HG03196 (cell line): Measurements from ENCODE around the gene MUC5AC.

Source experiments
- ATAC-seq: cut with Tn5 transposase; IDR thresholded peaks from one replicate; pipeline ENCODE4 v1.9.1; 2021; ENCODE audit not compliant: unreplicated experiment

MUC5AC gene

DNA sequence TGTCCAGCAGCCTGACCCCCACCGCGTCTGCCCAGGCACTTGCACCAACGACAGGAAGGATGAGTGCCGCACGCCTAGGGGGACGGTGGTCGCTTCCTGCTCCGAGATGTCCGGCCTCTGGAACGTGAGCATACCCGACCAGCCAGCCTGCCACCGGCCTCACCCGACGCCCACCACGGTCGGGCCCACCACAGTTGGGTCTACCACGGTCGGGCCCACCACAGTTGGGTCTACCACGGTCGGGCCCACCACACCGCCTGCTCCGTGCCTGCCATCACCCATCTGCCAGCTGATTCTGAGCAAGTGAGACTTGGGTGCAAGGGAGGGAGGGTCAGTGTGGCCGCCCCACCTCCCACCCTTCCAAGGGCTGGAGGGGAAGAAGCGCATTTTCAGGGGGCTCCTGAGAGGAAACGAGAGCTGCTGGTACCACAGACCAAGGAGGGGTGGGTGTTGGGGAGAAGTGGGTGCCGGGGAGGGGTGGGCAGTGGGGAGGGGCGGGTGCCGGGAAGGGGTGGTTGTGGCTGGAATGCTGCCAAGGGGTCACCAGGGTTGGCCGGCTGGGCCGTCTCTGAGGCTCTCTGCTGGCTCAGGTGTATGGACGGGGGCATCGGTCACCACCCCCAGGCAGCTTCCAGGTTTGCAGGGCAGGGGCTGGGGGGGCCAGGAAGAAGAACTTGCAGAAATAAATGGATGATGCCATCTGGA is 37.4 kb downstream of the MUC5AC start:
- ATAC-seq, result no peak

DNA sequence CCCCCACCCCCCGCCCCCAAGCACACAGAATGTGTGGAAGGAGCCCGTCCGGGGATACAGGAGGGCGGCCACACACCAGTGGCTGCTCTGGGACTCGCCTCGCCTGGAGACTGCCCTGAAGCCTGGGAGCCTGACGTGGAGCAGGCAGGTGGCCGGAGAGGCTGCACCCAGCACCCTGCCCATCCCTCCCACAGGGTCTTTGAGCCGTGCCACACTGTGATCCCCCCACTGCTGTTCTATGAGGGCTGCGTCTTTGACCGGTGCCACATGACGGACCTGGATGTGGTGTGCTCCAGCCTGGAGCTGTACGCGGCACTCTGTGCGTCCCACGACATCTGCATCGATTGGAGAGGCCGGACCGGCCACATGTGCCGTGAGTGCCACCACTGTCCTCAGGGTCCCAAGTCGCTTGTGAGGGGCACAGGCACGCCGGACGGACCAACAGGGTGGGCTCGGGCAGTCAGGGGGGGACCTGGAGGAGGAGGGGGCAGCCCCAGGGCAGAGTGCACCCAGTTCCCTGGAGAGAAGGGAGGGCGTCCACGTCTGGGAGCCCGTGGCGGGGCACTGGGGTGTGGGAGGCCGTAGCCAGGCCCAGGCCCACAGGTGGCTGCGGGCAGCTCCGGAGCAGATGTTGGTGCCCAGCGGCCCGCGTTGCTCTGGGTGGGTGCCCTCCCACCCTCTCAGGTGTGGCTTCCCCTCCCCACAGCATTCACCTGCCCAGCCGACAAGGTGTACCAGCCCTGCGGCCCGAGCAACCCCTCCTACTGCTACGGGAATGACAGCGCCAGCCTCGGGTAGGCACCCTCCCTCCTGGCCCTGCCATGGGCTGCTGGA is 38.1 kb downstream of the MUC5AC start:
- ATAC-seq, result no peak

DNA sequence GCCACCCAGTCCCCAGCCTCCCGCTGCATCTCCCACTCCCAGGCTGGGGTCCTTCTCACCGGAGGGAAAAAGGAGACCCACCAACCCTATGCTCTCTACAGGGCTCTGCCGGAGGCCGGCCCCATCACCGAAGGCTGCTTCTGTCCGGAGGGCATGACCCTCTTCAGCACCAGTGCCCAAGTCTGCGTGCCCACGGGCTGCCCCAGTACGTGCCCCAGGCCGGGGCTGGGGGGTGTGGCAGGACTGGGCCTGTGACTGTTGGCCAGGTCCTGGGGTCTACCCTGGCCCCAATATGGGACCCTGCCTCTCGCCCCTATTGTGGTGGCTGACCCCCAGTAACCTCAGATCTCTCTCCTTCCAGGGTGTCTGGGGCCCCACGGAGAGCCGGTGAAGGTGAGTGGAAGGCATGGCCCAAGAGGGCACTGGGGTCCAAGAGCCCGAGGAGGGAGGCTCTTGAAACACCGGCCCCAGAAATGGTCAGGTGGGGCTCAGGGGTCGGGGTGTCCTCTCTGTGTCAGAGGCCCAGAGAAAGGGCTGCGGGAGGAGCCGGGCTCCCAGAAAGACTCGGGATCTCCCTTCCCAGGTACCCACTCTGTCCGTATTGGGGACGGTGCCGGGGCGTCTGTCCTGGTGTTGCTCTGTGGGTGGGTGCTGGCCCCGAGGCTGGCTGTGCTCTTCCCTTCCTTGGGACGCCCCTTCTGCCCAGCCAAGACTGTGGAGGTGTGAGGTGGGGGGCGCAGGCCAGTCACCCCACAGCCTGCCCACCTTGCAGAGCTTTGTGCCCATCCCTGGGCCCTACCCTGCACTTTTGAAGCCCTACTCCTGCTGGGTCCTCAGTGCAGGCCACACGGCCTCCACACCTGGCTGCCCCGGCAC is 39.0 kb downstream of the MUC5AC start:
- ATAC-seq, result no peak

DNA sequence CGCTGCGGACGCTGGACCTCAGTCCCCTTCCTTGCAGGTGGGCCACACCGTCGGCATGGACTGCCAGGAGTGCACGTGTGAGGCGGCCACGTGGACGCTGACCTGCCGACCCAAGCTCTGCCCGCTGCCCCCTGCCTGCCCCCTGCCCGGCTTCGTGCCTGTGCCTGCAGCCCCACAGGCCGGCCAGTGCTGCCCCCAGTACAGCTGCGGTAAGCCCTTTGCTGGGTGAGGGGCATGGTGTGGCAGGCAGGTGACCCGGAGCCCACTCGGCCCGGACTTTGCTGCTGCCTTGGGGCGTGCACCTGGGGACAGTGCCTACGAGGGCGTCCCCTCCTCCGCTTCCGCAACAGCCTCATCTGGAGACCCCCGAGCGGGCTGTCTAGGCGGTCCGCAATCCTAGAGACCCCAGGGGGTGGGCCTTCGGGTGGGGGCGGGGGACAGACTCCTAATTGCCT is 39.7 kb downstream of the MUC5AC start:
- no peak for ATAC-seq

DNA sequence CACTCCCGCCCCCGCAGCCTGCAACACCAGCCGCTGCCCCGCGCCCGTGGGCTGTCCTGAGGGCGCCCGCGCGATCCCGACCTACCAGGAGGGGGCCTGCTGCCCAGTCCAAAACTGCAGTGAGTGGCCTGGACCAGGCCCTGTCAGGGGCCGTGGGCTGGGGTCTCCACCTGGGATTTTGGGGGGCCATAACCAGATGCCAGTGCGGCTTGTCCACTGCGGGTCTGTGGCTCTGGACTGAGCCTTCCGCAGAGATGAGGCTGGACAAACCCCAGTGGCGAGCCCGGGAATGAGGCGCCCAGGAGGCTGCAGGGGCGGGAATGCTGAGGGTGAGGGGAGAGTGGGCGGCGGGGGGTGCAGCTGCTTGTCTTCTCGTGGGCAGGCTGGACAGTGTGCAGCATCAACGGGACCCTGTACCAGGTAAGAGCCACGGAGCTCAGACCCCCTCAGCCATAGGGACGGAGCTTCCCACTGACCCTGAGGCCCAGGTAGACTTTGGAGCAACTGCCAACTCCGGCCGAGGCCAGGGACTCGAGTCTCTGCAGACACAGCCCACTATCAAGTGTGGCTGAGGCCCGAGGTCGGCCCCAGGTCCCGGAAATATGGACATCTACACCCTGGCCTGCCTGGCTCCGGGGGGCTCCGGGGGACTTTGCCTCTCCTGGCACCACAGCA is 40.3 kb downstream of the MUC5AC start:
- ATAC-seq, result no peak

DNA sequence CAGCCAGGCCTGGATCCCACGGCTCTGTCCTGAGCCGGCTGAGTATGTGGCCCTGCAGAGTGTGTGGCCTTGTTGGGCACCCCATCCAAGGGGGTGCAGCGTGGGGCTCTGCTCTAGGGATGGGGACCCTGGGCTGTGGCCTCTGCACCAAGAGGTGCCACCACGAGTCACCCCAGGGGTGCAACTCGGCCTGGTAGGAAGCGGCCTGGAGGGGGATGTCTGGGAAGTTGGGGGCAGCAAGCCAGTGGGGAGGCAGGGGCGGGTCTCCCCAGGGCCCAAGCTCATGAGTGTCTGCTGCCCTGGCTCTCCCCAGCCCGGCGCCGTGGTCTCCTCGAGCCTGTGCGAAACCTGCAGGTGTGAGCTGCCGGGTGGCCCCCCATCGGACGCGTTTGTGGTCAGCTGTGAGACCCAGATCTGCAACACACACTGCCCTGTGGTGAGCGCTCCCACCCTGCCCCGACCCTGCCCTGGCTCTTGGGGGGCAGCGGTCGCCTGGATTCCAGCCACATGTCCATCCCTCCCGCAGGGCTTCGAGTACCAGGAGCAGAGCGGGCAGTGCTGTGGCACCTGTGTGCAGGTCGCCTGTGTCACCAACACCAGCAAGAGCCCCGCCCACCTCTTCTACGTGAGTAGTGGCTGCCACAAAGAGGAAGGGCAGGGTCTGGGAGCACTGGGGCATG is 40.9 kb downstream of the MUC5AC start:
- ATAC-seq, result no peak

DNA sequence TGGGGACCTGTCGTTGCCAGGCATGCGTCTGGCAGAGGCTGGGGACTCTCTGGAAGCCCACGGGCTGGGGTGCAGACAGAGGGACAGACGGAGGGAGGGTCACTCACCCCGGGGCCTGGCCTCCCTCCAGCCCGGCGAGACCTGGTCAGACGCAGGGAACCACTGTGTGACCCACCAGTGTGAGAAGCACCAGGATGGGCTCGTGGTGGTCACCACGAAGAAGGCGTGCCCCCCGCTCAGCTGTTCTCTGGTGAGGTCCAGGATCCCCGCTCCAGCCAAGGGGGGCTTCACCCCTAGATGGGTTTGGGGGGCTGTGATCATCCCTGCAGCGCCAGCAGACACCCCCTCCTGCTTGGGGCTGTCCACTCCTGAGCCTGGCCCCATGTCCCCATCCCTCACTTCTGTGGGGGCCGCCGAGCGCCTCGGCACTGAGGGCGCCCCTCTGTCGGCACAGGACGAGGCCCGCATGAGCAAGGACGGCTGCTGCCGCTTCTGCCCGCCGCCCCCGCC is 41.5 kb downstream of the MUC5AC start:
- no peak for ATAC-seq

DNA sequence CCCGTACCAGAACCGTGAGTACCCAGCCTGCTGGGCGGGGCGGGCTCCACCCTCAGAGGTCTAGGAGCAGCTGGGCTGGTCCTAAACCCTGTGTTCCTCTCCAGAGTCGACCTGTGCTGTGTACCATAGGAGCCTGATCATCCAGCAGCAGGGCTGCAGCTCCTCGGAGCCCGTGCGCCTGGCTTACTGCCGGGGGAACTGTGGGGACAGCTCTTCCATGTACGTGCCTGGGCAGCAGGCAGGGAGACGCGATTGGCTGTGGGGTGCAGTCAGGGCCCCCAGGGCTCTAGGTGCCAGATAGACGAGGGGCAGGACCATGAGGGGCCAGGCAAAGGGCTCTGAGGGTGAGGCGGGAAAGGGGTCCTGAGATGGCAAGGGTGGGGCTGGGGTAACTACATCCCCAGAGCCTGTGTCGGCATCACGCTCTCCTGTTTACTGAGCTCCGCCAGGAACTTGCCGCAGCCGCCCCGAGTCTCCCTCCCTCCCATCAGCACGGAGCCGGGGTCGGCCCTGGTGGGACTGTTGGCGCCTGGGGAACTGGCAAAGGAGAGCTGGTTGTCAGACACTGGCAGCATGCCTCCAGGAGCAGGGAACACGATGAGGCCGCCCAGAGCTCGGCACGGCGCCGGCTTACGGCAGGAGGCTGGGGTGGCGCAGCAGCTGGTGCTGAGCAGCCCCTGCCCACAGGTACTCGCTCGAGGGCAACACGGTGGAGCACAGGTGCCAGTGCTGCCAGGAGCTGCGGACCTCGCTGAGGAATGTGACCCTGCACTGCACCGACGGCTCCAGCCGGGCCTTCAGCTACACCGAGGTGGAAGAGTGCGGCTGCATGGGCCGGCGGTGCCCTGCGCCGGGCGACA is 42.2 kb downstream of the MUC5AC start:
- ATAC-seq, result no peak

DNA sequence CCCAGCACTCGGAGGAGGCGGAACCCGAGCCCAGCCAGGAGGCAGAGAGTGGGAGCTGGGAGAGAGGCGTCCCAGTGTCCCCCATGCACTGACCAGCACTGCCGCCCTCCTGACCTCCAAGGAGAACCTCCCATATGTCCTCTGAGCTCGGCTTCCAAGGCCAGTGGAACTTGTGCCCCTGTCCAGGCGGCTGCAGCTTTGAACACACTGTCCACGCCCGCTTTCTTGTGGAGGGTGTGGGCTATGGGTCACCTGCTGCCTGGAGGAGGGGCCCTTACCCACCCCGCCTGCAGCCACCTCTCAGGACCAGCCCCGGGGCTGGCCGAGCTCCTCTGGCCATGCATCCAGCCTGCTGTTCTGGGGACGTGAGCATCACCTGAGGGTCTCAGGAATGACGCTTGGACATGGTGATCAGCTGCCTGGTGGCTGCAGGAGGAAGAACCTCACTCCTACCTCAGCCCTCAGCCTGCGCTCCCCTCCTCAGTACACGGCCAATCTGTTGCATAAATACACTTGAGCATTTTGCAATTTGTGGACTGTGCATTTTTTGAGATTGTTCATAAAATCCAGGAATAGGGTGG is 42.9 kb downstream of the MUC5AC start:
- no peak for ATAC-seq

DNA sequence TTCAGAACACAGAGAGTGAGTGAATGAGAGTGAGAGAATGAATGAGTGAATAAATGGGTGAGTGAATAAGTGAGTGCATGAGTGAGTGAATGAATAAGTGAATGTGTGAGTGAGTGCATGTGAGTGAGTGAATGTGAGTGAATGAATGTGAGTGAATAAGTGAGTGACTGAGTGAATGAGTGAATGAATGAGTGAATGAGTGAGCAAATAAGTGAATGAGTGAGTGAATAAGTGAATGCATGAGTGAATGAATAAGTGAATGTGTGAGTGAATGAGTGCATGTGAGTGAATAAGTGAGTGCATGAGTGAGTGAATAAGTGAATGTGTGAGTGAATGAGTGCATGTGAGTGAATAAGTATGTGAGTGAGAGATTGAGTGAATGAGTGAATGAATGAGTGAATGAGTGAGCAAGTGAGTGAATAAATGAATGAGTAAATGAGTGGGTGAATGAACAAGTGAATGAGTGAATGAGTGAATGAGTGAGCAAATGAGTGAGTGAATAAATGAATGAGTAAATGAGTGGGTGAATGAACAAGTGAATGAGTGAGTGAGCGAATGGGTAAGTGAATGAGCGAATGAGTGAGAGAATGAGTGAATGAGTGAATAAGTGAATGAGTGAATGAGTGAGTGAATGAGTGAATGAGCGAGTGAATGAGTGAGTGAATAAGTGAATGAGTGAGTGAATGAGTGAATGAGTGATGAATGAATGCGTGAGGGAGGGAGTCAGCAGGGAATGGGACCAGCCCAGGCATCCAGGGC is 43.8 kb downstream of the MUC5AC start:
- no peak for ATAC-seq

DNA sequence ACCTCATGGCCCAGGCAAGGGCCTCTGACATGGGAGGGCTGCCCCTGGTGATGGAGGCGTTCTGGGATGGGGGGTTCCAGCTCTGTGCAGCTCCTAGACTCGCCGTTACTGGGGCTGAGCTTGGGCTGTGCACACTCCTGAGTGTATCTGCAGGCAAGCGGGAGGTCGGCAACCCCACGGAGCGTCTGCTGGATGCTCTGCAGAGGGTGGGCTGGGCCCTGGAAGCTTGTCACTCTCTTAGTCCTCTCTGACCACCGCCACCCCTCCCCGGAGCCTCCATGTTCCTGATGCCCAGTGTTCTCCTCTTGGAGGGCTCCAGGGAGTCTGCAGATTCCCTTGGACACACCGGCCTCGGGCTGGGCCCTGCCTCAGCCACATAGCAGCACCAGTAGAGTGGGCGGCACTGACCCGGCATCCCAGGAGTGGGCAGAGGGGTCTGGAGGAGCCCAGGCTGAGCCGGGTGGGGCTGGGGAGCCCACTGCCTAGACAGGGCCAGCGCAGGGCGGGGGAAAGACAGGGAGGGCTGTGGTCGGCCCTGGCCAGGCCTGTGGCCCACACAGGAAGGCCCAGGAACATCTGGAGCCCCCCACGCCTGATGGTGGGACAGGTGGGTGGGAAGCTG is 44.5 kb downstream of the MUC5AC start:
- no peak for ATAC-seq

DNA sequence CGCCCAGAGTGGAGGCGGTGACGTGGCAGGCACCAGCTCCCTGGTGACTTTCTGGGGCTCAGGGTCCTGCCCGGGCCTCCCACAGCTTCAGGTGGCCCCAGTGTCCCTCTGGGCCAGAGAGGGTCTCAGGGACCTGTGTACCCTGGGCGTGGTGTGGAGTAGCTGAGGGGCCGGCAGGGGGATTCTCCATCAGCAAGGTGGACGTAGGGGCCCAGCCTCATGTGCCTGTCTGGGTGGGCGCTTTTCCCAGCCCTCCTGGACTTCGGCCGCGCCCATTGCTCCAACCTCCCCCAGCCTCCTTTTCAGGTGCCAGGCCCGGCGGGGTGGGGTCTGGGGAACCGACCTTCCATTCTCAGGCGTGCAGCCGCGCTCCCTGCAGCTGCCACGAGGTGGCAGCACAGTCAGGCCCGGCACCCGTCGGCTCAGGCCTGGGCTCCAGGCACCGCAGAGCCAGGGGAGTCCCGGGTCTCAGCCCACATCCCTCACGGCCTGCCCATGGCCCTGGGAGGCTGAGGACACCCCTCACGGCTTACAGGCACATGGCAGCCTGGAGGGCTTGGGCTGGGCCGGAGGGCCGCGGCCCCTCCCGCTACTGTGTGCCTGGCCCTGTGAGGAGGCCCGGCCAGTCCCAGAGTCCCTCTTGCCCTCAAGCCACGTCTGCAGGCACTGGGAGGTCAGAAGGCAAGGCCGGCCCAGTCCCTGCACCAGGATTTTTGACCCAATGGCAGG is 45.2 kb downstream of the MUC5AC start:
- ATAC-seq, result no peak

DNA sequence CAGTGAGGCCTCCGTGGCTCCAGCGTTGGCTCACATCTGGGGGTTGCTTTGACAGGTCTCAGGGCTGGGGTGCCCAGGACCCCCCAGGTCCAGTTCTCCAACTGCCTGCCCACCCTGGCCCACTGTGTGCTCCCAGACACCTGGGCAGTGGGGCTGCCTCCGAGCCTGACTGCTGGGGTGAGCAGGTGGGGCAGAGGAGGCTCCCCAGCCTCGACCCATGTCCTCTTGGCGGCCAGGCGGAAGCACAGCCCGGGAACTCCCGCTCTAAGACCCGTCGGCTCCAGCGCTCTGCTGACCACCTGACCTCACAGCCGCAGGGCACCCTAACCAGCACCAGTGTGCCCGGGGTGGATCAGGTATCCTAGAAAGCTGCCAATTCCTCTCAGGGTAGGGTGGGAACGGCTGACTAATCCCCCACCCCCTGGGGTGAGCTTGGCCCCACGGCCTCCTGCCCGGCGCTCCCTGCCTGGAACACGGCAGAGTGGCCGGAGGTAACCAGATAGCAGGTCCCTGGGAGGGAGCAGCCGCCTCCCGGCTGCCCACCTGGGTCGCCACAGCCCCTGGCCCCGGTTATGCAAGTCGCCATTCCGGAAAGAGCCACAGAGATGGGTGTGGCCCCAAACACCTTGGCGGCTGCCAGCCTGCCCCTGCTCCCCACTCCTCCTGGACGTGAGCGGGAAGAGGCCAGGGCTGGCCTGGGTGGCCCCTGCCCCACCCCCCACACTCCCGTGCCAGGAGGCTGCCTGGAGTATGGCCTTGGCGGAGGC is 45.9 kb downstream of the MUC5AC start:
- ATAC-seq, result no peak

DNA sequence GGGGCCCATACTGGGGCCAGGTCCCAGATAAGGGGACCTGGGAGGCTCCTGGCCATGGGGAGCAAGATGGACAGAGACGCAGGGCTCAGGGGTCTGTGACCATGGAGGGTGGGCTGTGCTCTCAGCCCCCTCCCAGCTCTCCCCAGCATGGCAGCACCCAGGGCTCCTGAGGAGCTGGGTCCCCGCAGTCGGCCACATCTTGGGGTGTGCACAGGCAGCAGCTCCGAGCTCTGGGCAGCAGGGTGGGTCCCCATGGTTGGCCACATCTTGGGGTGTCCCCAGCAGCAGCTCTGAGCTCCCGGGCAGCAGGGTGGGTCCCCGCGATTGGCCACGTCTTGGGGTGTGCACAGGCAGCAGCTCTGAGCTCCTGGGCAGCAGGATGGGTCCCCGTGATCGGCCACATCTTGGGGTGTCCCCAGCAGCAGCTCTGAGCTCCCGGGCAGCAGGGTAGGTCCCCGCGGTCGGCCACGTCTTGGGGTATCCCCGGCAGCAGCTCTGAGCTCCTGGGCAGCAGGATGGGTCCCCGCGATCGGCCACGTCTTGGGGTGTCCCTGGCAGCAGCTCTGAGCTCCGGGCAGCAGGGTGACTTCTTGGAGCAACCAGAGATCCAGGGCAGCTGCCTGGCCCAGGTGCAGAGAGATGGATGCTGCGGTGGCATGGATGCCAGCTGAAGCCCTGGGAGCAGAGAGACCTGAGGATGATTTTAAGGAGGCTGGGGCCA is 46.8 kb downstream of the MUC5AC start:
- no peak for ATAC-seq

DNA sequence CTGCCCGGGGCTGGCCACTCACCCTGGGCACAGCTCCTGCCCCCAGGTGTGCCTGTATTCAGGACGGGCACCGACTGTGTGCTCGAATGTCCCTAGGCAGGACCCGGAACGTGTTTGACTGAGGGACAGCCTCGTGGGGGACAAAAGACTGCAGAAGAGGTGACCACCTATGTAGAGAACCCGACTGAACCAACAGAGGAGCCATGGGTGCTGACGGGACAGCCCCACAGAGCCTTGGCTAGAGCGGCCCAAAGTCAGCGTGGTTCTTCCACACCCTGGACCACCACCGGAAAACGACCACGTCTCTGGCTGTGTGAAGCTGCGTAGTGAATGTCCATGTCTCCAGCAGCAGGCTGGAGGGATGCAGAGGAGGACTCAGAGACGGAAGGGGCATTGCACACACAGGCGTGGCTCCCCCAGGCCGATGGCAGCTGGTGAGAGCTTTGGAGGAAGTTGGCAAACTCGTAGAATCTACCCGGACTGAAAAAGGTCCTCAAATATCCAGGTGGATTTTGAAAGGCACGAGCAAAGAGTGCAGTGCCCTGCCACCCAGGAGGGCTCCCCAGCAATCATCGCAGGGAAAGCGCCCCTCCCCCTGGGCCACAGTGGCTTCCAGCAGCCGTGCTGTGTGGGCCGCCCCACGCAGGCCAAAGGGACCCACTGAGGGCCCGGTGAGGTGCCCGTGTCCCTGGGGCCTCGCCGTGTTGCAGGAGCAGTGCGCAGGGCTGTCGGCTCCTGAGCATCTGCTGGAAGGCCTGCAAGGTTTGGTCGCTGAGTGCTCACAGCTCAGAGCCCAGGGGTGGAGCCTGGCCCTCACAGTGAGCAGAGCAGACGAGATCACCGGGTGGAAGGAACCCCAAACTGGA is 47.6 kb downstream of the MUC5AC start:
- ATAC-seq, result no peak
